Endothelial cell of umbilical vein (primary cell): ENCODE data around the gene LACTB. TPM values are rescaled to one million over a fixed set of nuclear protein-coding genes. Genes with fewer than 3 reads are reported as not detected.

Experiments used
- BruUV-seq: library from RNA; stranded (reverse); fragments of 400-500 nt; replicated peaks from 2 replicates; lab custom pipeline; 2021; lab: Mats Ljungman, UMichigan
- CTCF ChIA-PET: fragments of 300-600, 350-600 bp; sonication (Branson Sonifier 250); formaldehyde crosslinking; loops from one replicate; lab custom pipeline; 2021; ENCODE audit warnings: antibody characterized with exemption, inconsistent platforms; lab: Charles Lee
- POLR2A ChIA-PET: fragments of 300-600, 350-600 bp; sonication (Branson Sonifier 250); formaldehyde crosslinking; loops from one replicate; lab custom pipeline; 2021; ENCODE audit warnings: antibody characterized with exemption, inconsistent platforms; lab: Charles Lee
- DNase-seq: peaks from one replicate; pipeline ENCODE4 v3.0.0-alpha.2; 2011; ENCODE audit warnings: low read depth, low spot score
- FAIRE-seq: peaks from 2 replicates; lab custom pipeline; 2011; peaks lifted over from hg19 to GRCh38; lab: Jason Lieb, UNC
- H2AFZ ChIP-seq: 2 replicates; pipeline ENCODE4 v1.6.0; 2012; ENCODE audit warnings: low read depth, low read length, control low read depth, inconsistent platforms
- H3K27ac ChIP-seq: 2 replicates; pipeline ENCODE4 v1.5.1; 2011; ENCODE audit warnings: low read depth, mild to moderate bottlenecking, control low read depth, low read length, moderate library complexity; ENCODE audit not compliant: insufficient read depth
- H3K27me3 ChIP-seq, 2 experiments: 2 replicates each; pipeline versions ENCODE4 v1.6.0 to v1.6.1; 2011; ENCODE audit warnings: low read length in 2 of 2, mixed read lengths in 1 of 2; ENCODE audit not compliant: control insufficient read depth in 2 of 2, insufficient read depth in 2 of 2
- H3K36me3 ChIP-seq, 2 experiments: 2 replicates in 1 of 2; 3 replicates in 1 of 2; pipeline ENCODE4 v1.5.1; 2011; ENCODE audit warnings: low read length in 2 of 2, mild to moderate bottlenecking in 1 of 2, moderate library complexity in 1 of 2; ENCODE audit not compliant: control insufficient read depth in 2 of 2, insufficient read depth in 2 of 2; ENCODE audit errors: extremely low read depth in 1 of 2
- H3K4me1 ChIP-seq: 3 replicates; pipeline ENCODE4 v1.5.1; 2011; ENCODE audit warnings: mild to moderate bottlenecking, low read length; ENCODE audit not compliant: control insufficient read depth, insufficient read depth; ENCODE audit errors: extremely low read depth
- H3K4me2 ChIP-seq: 2 replicates; pipeline ENCODE4 v1.6.1; 2011; ENCODE audit warnings: low read length, control low read depth, mixed read lengths; ENCODE audit not compliant: insufficient read depth
- H3K4me3 ChIP-seq, 3 experiments: fragments of 200-600 bp in 1 of 3; sonication (generic), shearing (Covaris generic) in 1 of 3; replicated peaks in 1 of 3; 2 replicates each; pipeline ENCODE4 v1.5.1; 2011 to 2016; ENCODE audit warnings: control low read depth in 3 of 3, low read length in 3 of 3, mild to moderate bottlenecking in 2 of 3, inconsistent platforms in 1 of 3, low read depth in 1 of 3, moderate library complexity in 1 of 3; ENCODE audit not compliant: insufficient read depth in 1 of 3
- H3K79me2 ChIP-seq: 2 replicates; pipeline ENCODE4 v1.6.0; 2012; ENCODE audit warnings: low read length, inconsistent platforms; ENCODE audit not compliant: control insufficient read depth, insufficient read depth
- H3K9ac ChIP-seq: replicated peaks from 2 replicates; pipeline ENCODE3; 2011; ENCODE audit warnings: low read length, control low read depth; ENCODE audit not compliant: insufficient read depth; ENCODE audit errors: extremely low read depth
- H3K9me1 ChIP-seq: replicated peaks from 3 replicates; pipeline ENCODE4 v1.6.0; 2011; ENCODE audit warnings: mild to moderate bottlenecking, low read length; ENCODE audit not compliant: control insufficient read depth, insufficient read depth; ENCODE audit errors: extremely low read depth
- H3K9me3 ChIP-seq: replicated peaks from 2 replicates; pipeline ENCODE4 v1.5.1; 2012; ENCODE audit warnings: low read length, inconsistent platforms; ENCODE audit not compliant: control insufficient read depth, insufficient read depth
- H4K20me1 ChIP-seq: replicated peaks from 2 replicates; pipeline ENCODE3; 2011; ENCODE audit warnings: mild to moderate bottlenecking, low read length; ENCODE audit not compliant: control insufficient read depth, insufficient read depth; ENCODE audit errors: extremely low read depth
- EZH2 ChIP-seq: IDR thresholded peaks from 2 replicates; pipeline ENCODE4 v1.6.1; 2012; ENCODE audit warnings: borderline replicate concordance, low read depth, mild to moderate bottlenecking, moderate library complexity, low read length, inconsistent platforms; ENCODE audit not compliant: severe bottlenecking
- FOS ChIP-seq: IDR thresholded peaks from 2 replicates; pipeline ENCODE4 v1.6.1; 2011; ENCODE audit warnings: mild to moderate bottlenecking, low read length, moderate library complexity, borderline replicate concordance; ENCODE audit not compliant: insufficient read depth
- GATA2 ChIP-seq: IDR thresholded peaks from 2 replicates; pipeline ENCODE4 v1.7.0; 2011; ENCODE audit warnings: low read depth, mild to moderate bottlenecking, moderate library complexity, mixed read lengths, low read length; ENCODE audit not compliant: insufficient read length, insufficient read depth
- JUN ChIP-seq: IDR thresholded peaks from 2 replicates; pipeline ENCODE4 v1.6.1; 2011; ENCODE audit warnings: borderline replicate concordance, low read depth; ENCODE audit not compliant: insufficient read length, insufficient read depth
- MYC ChIP-seq: IDR thresholded peaks from one replicate; pipeline ENCODE4 v1.6.1; 2011; ENCODE audit warnings: mild to moderate bottlenecking, low read depth, low read length
- POLR2A ChIP-seq: IDR thresholded peaks from 2 replicates; pipeline ENCODE4 v1.6.1; 2012; ENCODE audit warnings: low read depth, mild to moderate bottlenecking, control low read depth, low read length
- POLR2AphosphoS5 ChIP-seq: IDR thresholded peaks from 2 replicates; pipeline ENCODE4 v1.6.1; 2012; ENCODE audit warnings: low read depth, mild to moderate bottlenecking, control low read depth, low read length, moderate library complexity; ENCODE audit not compliant: insufficient read depth
- dilution Hi-C: fragments of 300-500 bp; cut with MboI; formaldehyde crosslinking; loops from one replicate; pipeline ENCODE4 v1.15.0; 2019; ENCODE audit warnings: low sequenced_read_pairs; ENCODE audit not compliant: extremely low pct_ligation_motif_present
- intact Hi-C: fragments of 100-400 bp; cut with micrococcal nuclease; formaldehyde crosslinking; loops from one replicate; pipeline ENCODE4 v1.10.0; 2022
- polyA plus RNA-seq, 4 experiments: library from polyadenylated mRNA; depleted of rRNA in 3 of 4; stranded (reverse) in 3 of 4; unstranded in 1 of 4; fragments of >200 nt; gene quantifications; 2 replicates each; pipeline versions ENCODE4 v1.2.1 to v1.2.3, GENCODE V29; 2011 to 2012; ENCODE audit warnings: missing spikeins in 1 of 4
- total RNA-seq: library from RNA; stranded (reverse); gene quantifications from 2 replicates; pipeline ENCODE4 v1.2.3, GENCODE V29; 2021
- TF ChIP-seq, protein P1 (sequence below): IDR thresholded peaks from 2 replicates; pipeline ENCODE4 v1.6.1; 2011; ENCODE audit not compliant: insufficient read depth, insufficient read length
- TF ChIP-seq, protein P2 (sequence below), 2 donors: IDR thresholded peaks; 1 replicate in 1 of 2; 2 replicates in 1 of 2; pipeline ENCODE4 v1.5.1; 2011; ENCODE audit warnings: low read length in 2 of 2, mild to moderate bottlenecking in 2 of 2, moderate library complexity in 2 of 2, control low read depth in 1 of 2, inconsistent platforms in 1 of 2, low read depth in 1 of 2; ENCODE audit not compliant: insufficient read depth in 1 of 2; ENCODE audit errors: extremely low read depth in 1 of 2

LACTB gene
- total and polyA plus RNA-seq, 2 donors (not counting 3 experiments of a cell fraction or from before 2014, with no cell fraction given) = 14.0 to 26.1 TPM

DNA sequence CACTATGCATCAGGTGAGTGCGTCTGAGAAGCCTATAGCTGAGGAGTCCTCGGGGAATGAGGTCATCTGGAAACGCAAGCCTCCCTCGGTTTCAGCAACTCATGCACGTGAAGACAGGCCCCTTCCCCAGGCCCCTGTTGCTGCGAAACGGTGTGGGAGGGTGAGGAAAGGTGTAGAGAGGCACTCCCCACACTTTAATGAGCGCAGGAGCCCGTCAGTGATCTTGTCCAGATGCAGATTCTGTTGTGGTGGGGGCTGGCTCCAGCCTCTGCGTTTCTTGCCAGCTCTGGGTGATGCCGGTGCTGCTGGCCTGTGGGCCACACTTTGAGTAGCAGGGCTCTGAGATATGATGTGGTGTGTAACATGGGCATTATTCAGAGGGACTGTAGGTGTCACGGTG lies 38.6 kb upstream of the LACTB start:
- no peak overlapping the region for H3K4me3 ChIP-seq
- no peak overlapping the region for H2AFZ ChIP-seq
- BruUV-seq = no TSS peak
- no peak for DNase-seq
- FAIRE-seq = no peak
- no peak overlapping the region for H3K9ac ChIP-seq
- ChIA-PET POLR2A (no interaction called here), CTCF (no interaction called here)
- no peaks in the 10 kb centered on the region for H3K9me1 ChIP-seq
- no peak for TF ChIP-seq GATA2
- TF ChIP-seq POLR2AphosphoS5 = no peak
- TF ChIP-seq, protein P1, sequence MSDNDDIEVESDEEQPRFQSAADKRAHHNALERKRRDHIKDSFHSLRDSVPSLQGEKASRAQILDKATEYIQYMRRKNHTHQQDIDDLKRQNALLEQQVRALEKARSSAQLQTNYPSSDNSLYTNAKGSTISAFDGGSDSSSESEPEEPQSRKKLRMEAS = no peak
- TF ChIP-seq POLR2A = no peak
- TF ChIP-seq FOS = no peak
- TF ChIP-seq JUN = no peak
- TF ChIP-seq EZH2 = no peak
- TF ChIP-seq, protein P2, sequence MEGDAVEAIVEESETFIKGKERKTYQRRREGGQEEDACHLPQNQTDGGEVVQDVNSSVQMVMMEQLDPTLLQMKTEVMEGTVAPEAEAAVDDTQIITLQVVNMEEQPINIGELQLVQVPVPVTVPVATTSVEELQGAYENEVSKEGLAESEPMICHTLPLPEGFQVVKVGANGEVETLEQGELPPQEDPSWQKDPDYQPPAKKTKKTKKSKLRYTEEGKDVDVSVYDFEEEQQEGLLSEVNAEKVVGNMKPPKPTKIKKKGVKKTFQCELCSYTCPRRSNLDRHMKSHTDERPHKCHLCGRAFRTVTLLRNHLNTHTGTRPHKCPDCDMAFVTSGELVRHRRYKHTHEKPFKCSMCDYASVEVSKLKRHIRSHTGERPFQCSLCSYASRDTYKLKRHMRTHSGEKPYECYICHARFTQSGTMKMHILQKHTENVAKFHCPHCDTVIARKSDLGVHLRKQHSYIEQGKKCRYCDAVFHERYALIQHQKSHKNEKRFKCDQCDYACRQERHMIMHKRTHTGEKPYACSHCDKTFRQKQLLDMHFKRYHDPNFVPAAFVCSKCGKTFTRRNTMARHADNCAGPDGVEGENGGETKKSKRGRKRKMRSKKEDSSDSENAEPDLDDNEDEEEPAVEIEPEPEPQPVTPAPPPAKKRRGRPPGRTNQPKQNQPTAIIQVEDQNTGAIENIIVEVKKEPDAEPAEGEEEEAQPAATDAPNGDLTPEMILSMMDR (IDR thresholded peaks at IDR 0.05; ENCODE audit: extremely low read depth in 1 of 2, insufficient read depth in 1 of 2, low read depth in 1 of 2, low read length in 2 of 2) = no peak
- TF ChIP-seq MYC = no peak
- intact Hi-C loops = no loop called here
- H3K27me3 ChIP-seq = no peaks in the 10 kb centered on the region
- H3K36me3 ChIP-seq = no peaks in the 10 kb centered on the region
- no peak overlapping the region for H3K4me2 ChIP-seq
- H3K27ac ChIP-seq = no peak overlapping the region
- no peaks in the 10 kb centered on the region for H3K79me2 ChIP-seq
- H3K4me1 ChIP-seq = no peaks in the 10 kb centered on the region
- H4K20me1 ChIP-seq = no peaks in the 10 kb centered on the region
- dilution Hi-C loops = no loop called here
- H3K9me3 ChIP-seq = no peaks in the 10 kb centered on the region
